RWPE1 (cell line): ENCODE data around the gene PHLDA3.
A peak's percentile ranks its signal among the peaks of the same experiment; 100 is the strongest.

Experiments used
- CTCF ChIA-PET: fragments of 350-600 bp; sonication (Branson Sonifier 250); formaldehyde crosslinking; extraction: SDS; loops from one replicate; lab custom pipeline; 2021; lab: Yijun Ruan, JAX
- POLR2A ChIA-PET: fragments of 400-600 bp; formaldehyde crosslinking; extraction: SDS; loops from one replicate; lab custom pipeline; 2020; ENCODE audit warnings: antibody characterized with exemption; ENCODE audit not compliant: low non-redundant PET; lab: Yijun Ruan, JAX
- DNase-seq: peaks from one replicate; pipeline ENCODE4 v3.0.0; 2012; ENCODE audit warnings: low spot score
- H3K27ac ChIP-seq: fragments of 450-650 bp; 2 replicates; pipeline ENCODE4 v1.5.1; 2017
- CTCF ChIP-seq: fragments of 450-650 bp; conservative IDR thresholded peaks from 2 replicates; pipeline ENCODE4 v1.5.1; 2017; ENCODE audit warnings: low read depth, mild to moderate bottlenecking

PHLDA3 gene

DNA sequence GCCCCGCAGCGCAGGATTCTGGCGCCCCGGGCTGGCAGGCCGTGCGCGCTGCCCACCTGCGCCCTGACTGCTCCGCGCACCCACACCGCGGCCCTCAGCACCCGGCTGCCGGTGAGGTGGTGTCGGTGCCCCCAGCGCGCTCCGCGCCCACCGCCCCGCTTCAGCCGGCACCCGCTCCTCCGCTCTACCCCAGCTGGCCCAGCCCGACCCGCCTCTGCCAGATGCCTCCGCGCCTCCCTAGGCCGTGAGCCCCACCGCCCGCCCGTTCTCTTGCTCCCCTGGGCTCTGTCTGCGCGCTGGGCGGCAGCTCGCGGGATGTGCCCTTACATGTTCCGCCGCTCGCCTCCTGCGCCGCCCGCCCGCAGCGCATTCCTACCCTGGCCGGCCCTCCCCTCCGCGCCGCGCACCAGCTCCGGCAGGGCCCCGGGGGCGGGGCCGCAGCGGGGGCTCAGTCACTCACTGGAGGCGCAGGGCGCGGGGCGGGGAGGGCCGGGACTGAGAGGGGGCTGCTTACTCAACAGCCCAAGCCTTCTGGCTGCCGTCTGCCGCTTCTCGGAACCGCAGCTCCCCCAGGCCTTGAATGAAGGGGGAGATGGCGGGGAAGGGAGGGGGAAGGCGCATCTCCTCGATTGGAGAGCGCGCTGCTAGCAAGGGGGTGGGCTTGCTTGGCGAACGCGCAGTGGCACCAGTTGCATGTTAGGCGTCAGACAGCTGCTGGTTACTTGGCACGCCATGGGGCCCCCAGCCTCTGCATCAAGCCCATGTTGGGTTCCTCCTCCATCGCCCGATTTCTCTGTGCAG, at the start of gene PHLDA3:
Gene PHLDA3 (minus strand): TSS at position 345 of the 801 bp plus-strand sequence. CDS start 402 bp downstream, outside the sequence.
- TF ChIP-seq CTCF = no peak
- CTCF ChIA-PET = interaction anchor here (0.5 to 3.8 kb wide), 6 partner anchors 13 to 1809 kb away, joined by 3 to 18 read pairs (median 11); no protein-coding TSS in a partner anchor
- DNase-seq = peak; percentile 94
- POLR2A ChIA-PET = interaction anchor here (0.5 to 2.0 kb wide), 8 partner anchors 12 to 174 kb away, joined by 3 to 17 read pairs (median 4); no protein-coding TSS in a partner anchor
- H3K27ac ChIP-seq = peak within 1 kb of the TSS; percentile 100

- ChIA-PET POLR2A (interaction anchor here (0.7 to 1.0 kb wide), 3 partner anchors 13 to 22 kb away, joined by 3 to 8 read pairs (median 3); no protein-coding TSS in a partner anchor), CTCF (interaction anchor here (0.6 to 14.7 kb wide), 8 partner anchors 14 to 749 kb away, joined by 3 to 464 read pairs (median 4); no protein-coding TSS in a partner anchor)
- no peak overlapping the region for H3K27ac ChIP-seq
- no peak for TF ChIP-seq CTCF
- DNase-seq = no peak
Measured at GRCh38 chr1:201518071-201518470, 49.1 kb upstream of the PHLDA3 start.

- CTCF ChIA-PET = interaction anchor here (0.6 to 14.7 kb wide), 8 partner anchors 15 to 749 kb away, joined by 3 to 464 read pairs (median 4); no protein-coding TSS in a partner anchor
- POLR2A ChIA-PET = interaction anchor here (0.9 to 1.0 kb wide), 2 partner anchors 12 to 14 kb away, joined by 3 read pairs; no protein-coding TSS in a partner anchor
- peak overlapping the region; percentile 8; the same call in 1 of the 2 replicates for H3K27ac ChIP-seq
- TF ChIP-seq CTCF = no peak
- DNase-seq = peak; percentile 80
Measured at GRCh38 chr1:201517631-201518030, 48.6 kb upstream of the PHLDA3 start.

- no peak overlapping the region for H3K27ac ChIP-seq
- ChIA-PET CTCF (interaction anchor here (0.6 to 14.7 kb wide), 7 partner anchors 9 to 561 kb away, joined by 3 to 464 read pairs (median 6); no protein-coding TSS in a partner anchor), POLR2A (interaction anchor here (0.9 kb wide), 1 partner anchor 35 kb away, joined by 4 read pairs; no protein-coding TSS in a partner anchor)
- DNase-seq = no peak
- no peak for TF ChIP-seq CTCF
Measured at GRCh38 chr1:201516511-201517127, 47.6 kb upstream of the PHLDA3 start.

- TF ChIP-seq CTCF = no peak
- no peak for DNase-seq
- ChIA-PET CTCF (interaction anchor here (0.6 to 14.7 kb wide), 6 partner anchors 9 to 562 kb away, joined by 3 to 464 read pairs (median 5); no protein-coding TSS in a partner anchor), POLR2A (interaction anchor here (0.6 to 0.9 kb wide), 2 partner anchors 34 to 68 kb away, joined by 4 to 9 read pairs; no protein-coding TSS in a partner anchor)
- no peak overlapping the region for H3K27ac ChIP-seq
Measured at GRCh38 chr1:201515895-201516294, 46.9 kb upstream of the PHLDA3 start.
